Measurements from ENCODE around the gene MAP2.

Gene MAP2

DNA sequence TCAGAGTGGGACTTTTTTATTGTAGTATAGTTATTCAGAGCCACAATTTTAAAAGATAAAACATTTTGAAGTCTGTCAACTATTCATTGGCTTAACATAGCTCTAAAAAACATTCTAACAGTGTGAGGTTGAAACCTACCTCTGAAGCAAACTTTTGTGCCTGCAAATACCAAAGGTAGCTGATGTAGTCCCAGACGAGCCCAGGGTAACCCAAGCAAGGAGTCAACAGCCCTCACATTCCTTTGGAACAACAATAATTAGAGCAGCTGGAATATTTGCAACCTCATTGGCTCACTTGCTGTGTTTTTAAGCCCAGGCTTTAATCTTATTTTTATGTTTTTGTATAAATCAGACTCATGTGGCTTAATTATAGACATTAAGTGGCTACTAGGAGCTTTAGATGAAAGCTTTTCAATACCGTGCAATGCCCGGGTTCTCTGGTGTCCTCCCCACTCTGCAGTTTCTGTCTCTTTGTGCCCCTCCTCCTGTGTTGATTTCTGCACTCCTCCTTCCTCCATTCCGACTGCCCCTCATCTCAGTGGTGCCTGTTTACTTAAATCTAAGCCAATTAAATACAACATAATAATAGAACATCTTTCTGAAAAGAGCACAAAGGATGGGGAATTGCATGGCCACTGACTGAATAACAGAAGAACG lies 189.9 kb downstream of the MAP2 start:
- no peak overlapping the region for H2BK120ac ChIP-seq (ENCODE audit: low read depth, low read length)
- no CpG with 5 or more reads among the region's 5 CpGs for WGBS, 2 donors (ENCODE audit: extremely low coverage in 2 of 2, insufficient read length in 2 of 2, insufficient replicate concordance in 1 of 2)
- H3K4me1 ChIP-seq (ENCODE audit: control insufficient read depth in 2 of 2, insufficient read depth in 1 of 2, low read depth in 1 of 2, low read length in 2 of 2), result peaks cover 19 to 32% of the 10 kb centered on the region in 2 donors
- peak overlapping the region; percentile 91 for H3K27ac ChIP-seq (replicated peaks; ENCODE audit: low read length)
- no peak overlapping the region for H4K8ac ChIP-seq (ENCODE audit: low read depth, low read length)
- no peak overlapping the region for H2AK5ac ChIP-seq (ENCODE audit: low read depth, low read length)
- H3K18ac ChIP-seq (ENCODE audit: low read length), result no peak overlapping the region
- H2BK5ac ChIP-seq (ENCODE audit: low read length), result no peak overlapping the region
- H3K27me3 ChIP-seq (ENCODE audit: control insufficient read depth in 3 of 3, insufficient read depth in 3 of 3, low read depth in 1 of 3, low read length in 3 of 3), result no peaks in the 10 kb centered on the region
- no peak overlapping the region for H2BK12ac ChIP-seq (ENCODE audit: low read length)
- peak overlapping the region; percentile 29 for H3K4me2 ChIP-seq (ENCODE audit: insufficient read depth, low read length, poor library complexity, severe bottlenecking)
- H3K36me3 ChIP-seq (replicated peaks in 1 of 2; ENCODE audit: control insufficient read depth in 2 of 2, insufficient read depth in 2 of 2, low read length in 2 of 2), result peaks cover 0 to 43% of the 10 kb centered on the region in 2 donors
- H3K23ac ChIP-seq (ENCODE audit: low read depth, low read length, poor library complexity), result no peak overlapping the region
- no peak overlapping the region for H3K14ac ChIP-seq (ENCODE audit: low read length)
- H3K9me3 ChIP-seq (replicated peaks in 1 of 2; ENCODE audit: control insufficient read depth in 2 of 2, insufficient read depth in 1 of 2, low read depth in 1 of 2, low read length in 2 of 2), result peaks cover 0 to 24% of the 10 kb centered on the region in 2 donors
- no peak overlapping the region for H2BK15ac ChIP-seq (ENCODE audit: low read length)
- no peak overlapping the region for H2AFZ ChIP-seq (ENCODE audit: low read length)
- no peak overlapping the region for H4K91ac ChIP-seq (ENCODE audit: low read depth, low read length, poor library complexity)
- no peaks in the 10 kb centered on the region for H3K79me1 ChIP-seq (ENCODE audit: low read depth, low read length)
- H3K4me3 ChIP-seq (ENCODE audit: low read length in 2 of 2), result no peak overlapping the region
- no peak overlapping the region for H3K9ac ChIP-seq (ENCODE audit: low read depth, low read length, poor library complexity)
- peak; percentile 48 for DNase-seq (ENCODE audit: low spot score)
- no peak overlapping the region for H3K4ac ChIP-seq (ENCODE audit: low read length)

DNA sequence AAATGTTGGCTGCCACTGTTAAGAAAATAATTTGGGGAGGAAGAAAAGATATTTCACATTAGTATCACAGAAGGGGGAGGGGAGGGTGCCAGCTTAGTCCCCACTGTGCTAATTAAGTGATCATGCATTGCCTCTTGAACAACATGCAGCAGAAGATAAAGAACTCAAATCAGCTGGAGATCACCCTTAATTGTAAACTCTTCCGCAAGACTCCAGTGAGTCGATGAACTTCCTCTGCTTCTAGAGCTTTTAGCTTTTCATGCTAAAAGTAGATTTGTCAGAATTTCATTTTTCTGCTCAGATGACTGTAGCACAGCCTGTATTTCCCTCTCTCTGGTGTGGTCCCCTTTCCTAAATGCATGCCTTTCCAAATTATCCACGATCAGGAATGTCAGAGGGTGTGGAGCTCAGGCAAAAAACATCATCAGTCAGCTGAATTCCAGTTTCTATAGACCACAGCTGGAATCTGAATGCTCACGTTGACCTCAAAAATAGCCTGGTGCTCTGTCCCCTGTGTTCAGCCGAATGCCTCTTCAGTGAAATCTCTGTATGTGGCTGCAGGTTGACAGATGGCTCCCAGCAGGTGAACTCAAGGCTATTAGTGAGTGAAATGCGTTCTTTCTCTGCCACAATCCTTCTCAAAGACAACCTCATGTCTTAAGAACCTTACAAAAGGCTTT lies 191.0 kb downstream of the MAP2 start:
- Histone ChIP-seq H3K14ac (ENCODE audit: low read length) (no peak overlapping the region), H3K27me3 (ENCODE audit: control insufficient read depth in 3 of 3, insufficient read depth in 3 of 3, low read depth in 1 of 3, low read length in 3 of 3) (no peaks in the 10 kb centered on the region), H3K23ac (ENCODE audit: low read depth, low read length, poor library complexity) (no peak overlapping the region), H3K4me3 (ENCODE audit: low read length in 2 of 2) (no peak overlapping the region), H2BK120ac (ENCODE audit: low read depth, low read length) (no peak overlapping the region), H3K4ac (ENCODE audit: low read length) (no peak overlapping the region), H3K27ac (replicated peaks; ENCODE audit: low read length) (peak overlapping the region; percentile 99), H4K91ac (ENCODE audit: low read depth, low read length, poor library complexity) (no peak overlapping the region), H4K8ac (ENCODE audit: low read depth, low read length) (no peak overlapping the region), H3K9me3 (replicated peaks in 1 of 2; ENCODE audit: control insufficient read depth in 2 of 2, insufficient read depth in 1 of 2, low read depth in 1 of 2, low read length in 2 of 2) (peaks cover 0 to 22% of the 10 kb centered on the region in 2 donors), H3K18ac (ENCODE audit: low read length) (no peak overlapping the region), H2BK5ac (ENCODE audit: low read length) (no peak overlapping the region), H3K36me3 (replicated peaks in 1 of 2; ENCODE audit: control insufficient read depth in 2 of 2, insufficient read depth in 2 of 2, low read length in 2 of 2) (peaks cover 0 to 43% of the 10 kb centered on the region in 2 donors), H2BK15ac (ENCODE audit: low read length) (no peak overlapping the region), H2AK5ac (ENCODE audit: low read depth, low read length) (no peak overlapping the region), H3K9ac (ENCODE audit: low read depth, low read length, poor library complexity) (no peak overlapping the region), H2AFZ (ENCODE audit: low read length) (no peak overlapping the region), H3K4me1 (ENCODE audit: control insufficient read depth in 2 of 2, insufficient read depth in 1 of 2, low read depth in 1 of 2, low read length in 2 of 2) (peaks cover 22 to 32% of the 10 kb centered on the region in 2 donors), H3K79me1 (ENCODE audit: low read depth, low read length) (no peaks in the 10 kb centered on the region), H3K4me2 (ENCODE audit: insufficient read depth, low read length, poor library complexity, severe bottlenecking) (peak overlapping the region; percentile 37), H2BK12ac (ENCODE audit: low read length) (no peak overlapping the region)
- peak; percentile 77 for DNase-seq (ENCODE audit: low spot score)
- no CpG with 5 or more reads among the region's 6 CpGs for WGBS, 2 donors (ENCODE audit: extremely low coverage in 2 of 2, insufficient read length in 2 of 2, insufficient replicate concordance in 1 of 2)

DNA sequence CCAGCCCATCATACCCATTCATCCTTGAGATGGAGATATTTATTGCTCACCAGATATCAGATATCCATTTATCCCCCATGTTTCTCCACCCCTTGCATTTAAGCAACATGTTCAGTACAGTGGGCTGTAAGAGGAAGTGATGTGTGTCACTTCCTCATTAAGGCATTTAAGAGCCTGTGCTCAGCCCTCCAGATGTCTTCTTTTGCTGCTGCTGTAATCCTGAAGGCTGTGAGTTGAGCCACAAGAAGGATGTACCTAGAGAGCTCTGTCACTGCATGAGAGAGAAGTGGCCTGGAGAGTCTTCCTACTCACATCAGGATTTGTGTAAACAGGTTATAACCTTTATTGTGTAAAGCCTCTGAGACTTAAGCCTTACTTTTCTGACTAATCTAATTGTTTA lies 195.9 kb downstream of the MAP2 start:
- Histone ChIP-seq H2BK12ac (ENCODE audit: low read length) (no peak overlapping the region), H3K27ac (replicated peaks; ENCODE audit: low read length) (peak overlapping the region; percentile 37), H2BK5ac (ENCODE audit: low read length) (no peak overlapping the region), H2AFZ (ENCODE audit: low read length) (no peak overlapping the region), H2BK120ac (ENCODE audit: low read depth, low read length) (no peak overlapping the region), H3K79me1 (ENCODE audit: low read depth, low read length) (no peaks in the 10 kb centered on the region), H3K9ac (ENCODE audit: low read depth, low read length, poor library complexity) (no peak overlapping the region), H4K91ac (ENCODE audit: low read depth, low read length, poor library complexity) (no peak overlapping the region), H2AK5ac (ENCODE audit: low read depth, low read length) (no peak overlapping the region), H3K23ac (ENCODE audit: low read depth, low read length, poor library complexity) (no peak overlapping the region), H3K27me3 (ENCODE audit: control insufficient read depth in 3 of 3, insufficient read depth in 3 of 3, low read depth in 1 of 3, low read length in 3 of 3) (no peaks in the 10 kb centered on the region), H3K14ac (ENCODE audit: low read length) (no peak overlapping the region), H3K18ac (ENCODE audit: low read length) (no peak overlapping the region), H3K9me3 (replicated peaks in 1 of 2; ENCODE audit: control insufficient read depth in 2 of 2, insufficient read depth in 1 of 2, low read depth in 1 of 2, low read length in 2 of 2) (peaks cover 0 to 22% of the 10 kb centered on the region in 2 donors), H3K4me2 (ENCODE audit: insufficient read depth, low read length, poor library complexity, severe bottlenecking) (no peak overlapping the region), H3K36me3 (replicated peaks in 1 of 2; ENCODE audit: control insufficient read depth in 2 of 2, insufficient read depth in 2 of 2, low read length in 2 of 2) (peaks cover 0 to 54% of the 10 kb centered on the region in 2 donors), H3K4me3 (ENCODE audit: low read length in 2 of 2) (no peak overlapping the region), H3K4ac (ENCODE audit: low read length) (no peak overlapping the region), H3K4me1 (ENCODE audit: control insufficient read depth in 2 of 2, insufficient read depth in 1 of 2, low read depth in 1 of 2, low read length in 2 of 2) (peaks cover 4 to 15% of the 10 kb centered on the region in 2 donors), H4K8ac (ENCODE audit: low read depth, low read length) (no peak overlapping the region), H2BK15ac (ENCODE audit: low read length) (no peak overlapping the region)
- no peak for DNase-seq (ENCODE audit: low spot score)

DNA sequence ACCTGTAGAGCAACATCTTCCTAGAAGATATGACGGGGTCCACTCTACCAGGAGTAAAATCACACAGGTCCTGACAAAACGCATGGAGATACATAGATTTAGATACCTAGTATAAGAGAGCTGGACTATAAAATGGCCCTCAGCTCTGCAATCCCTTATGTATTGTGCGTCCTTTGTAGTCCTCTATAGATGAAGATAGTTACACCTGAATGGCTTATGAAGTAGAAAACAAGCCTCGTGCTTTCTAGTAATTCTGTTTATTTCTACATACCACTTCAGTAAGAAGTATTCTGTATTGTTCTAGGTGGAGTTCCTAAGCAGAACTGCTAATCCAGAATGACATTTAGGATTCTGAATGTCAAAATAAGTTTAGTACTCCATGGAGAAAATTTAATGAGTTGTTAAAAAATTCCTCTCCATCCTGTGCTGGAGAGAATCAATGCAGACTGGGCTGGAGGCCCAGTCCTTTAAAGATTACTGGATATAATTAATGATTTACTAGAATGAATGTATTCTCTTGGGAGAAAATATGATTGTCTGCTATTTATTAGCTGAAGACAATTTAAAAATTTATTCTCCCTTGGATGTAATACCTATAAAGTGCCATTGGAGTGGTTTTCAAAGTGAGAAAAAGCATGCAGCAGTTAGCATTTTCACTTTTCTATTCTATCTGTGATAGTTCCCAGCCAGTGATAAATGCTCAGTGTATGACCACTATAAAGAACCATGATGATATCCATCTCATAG lies 200.5 kb downstream of the MAP2 start:
- Histone ChIP-seq H2BK12ac (ENCODE audit: low read length) (no peak overlapping the region), H3K79me1 (ENCODE audit: low read depth, low read length) (no peaks in the 10 kb centered on the region), H2BK120ac (ENCODE audit: low read depth, low read length) (no peak overlapping the region), H3K36me3 (replicated peaks in 1 of 2; ENCODE audit: control insufficient read depth in 2 of 2, insufficient read depth in 2 of 2, low read length in 2 of 2) (peaks cover 6 to 71% of the 10 kb centered on the region in 2 donors), H2BK15ac (ENCODE audit: low read length) (no peak overlapping the region), H3K9me3 (replicated peaks in 1 of 2; ENCODE audit: control insufficient read depth in 2 of 2, insufficient read depth in 1 of 2, low read depth in 1 of 2, low read length in 2 of 2) (no peaks in the 10 kb centered on the region), H3K27ac (replicated peaks; ENCODE audit: low read length) (no peak overlapping the region), H4K91ac (ENCODE audit: low read depth, low read length, poor library complexity) (no peak overlapping the region), H3K4me1 (ENCODE audit: control insufficient read depth in 2 of 2, insufficient read depth in 1 of 2, low read depth in 1 of 2, low read length in 2 of 2) (peaks cover under 1 to 6% of the 10 kb centered on the region in 2 donors), H4K8ac (ENCODE audit: low read depth, low read length) (no peak overlapping the region), H2BK5ac (ENCODE audit: low read length) (no peak overlapping the region), H3K4me2 (ENCODE audit: insufficient read depth, low read length, poor library complexity, severe bottlenecking) (no peak overlapping the region), H3K14ac (ENCODE audit: low read length) (no peak overlapping the region), H2AK5ac (ENCODE audit: low read depth, low read length) (no peak overlapping the region), H3K4ac (ENCODE audit: low read length) (no peak overlapping the region), H2AFZ (ENCODE audit: low read length) (no peak overlapping the region), H3K4me3 (ENCODE audit: low read length in 2 of 2) (no peak overlapping the region), H3K9ac (ENCODE audit: low read depth, low read length, poor library complexity) (no peak overlapping the region), H3K27me3 (ENCODE audit: control insufficient read depth in 3 of 3, insufficient read depth in 3 of 3, low read depth in 1 of 3, low read length in 3 of 3) (no peaks in the 10 kb centered on the region), H3K18ac (ENCODE audit: low read length) (no peak overlapping the region), H3K23ac (ENCODE audit: low read depth, low read length, poor library complexity) (no peak overlapping the region)
- no CpG with 5 or more reads among the region's 4 CpGs for WGBS, 2 donors (ENCODE audit: extremely low coverage in 2 of 2, insufficient read length in 2 of 2, insufficient replicate concordance in 1 of 2)
- no peak for DNase-seq (ENCODE audit: low spot score)
